PC-9 (cell line): ENCODE measurements around the gene SLC28A2.

Source experiments
- CTCF ChIP-seq: fragments of 200-600 bp; sonication (generic); conservative IDR thresholded peaks from 2 replicates; pipeline ENCODE4 v1.6.1; 2017; ENCODE audit warnings: mixed run types, antibody characterized with exemption, mild to moderate bottlenecking, moderate library complexity
- EZH2 ChIP-seq: fragments of 200-600 bp; sonication (generic); IDR thresholded peaks from 2 replicates; pipeline ENCODE4 v1.8.0; 2017; ENCODE audit warnings: antibody characterized with exemption, low read depth

DNA sequence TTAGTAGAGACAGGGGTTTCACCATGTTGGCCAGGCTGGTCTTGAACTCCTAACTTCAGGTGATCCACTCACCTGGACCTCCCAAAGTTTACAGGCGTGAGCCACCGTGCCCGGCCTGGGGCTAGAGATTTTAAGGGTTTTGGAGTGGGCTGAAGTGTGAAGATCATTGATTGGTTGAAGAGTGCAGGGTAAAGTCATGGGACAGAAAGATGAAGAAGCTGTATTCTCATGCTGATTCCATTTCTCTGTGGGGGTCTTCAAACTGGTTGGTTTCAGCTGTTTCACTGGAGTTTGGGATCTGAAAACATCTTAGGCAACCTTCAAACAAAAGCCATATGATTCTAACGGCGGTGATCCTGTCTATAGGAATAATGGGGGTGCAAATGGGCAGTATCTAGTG is 74.2 kb downstream of the SLC28A2 start:
- TF ChIP-seq CTCF: no peak
- no peak for TF ChIP-seq EZH2
